ENCODE results near the gene CADM2.

CADM2 gene

DNA sequence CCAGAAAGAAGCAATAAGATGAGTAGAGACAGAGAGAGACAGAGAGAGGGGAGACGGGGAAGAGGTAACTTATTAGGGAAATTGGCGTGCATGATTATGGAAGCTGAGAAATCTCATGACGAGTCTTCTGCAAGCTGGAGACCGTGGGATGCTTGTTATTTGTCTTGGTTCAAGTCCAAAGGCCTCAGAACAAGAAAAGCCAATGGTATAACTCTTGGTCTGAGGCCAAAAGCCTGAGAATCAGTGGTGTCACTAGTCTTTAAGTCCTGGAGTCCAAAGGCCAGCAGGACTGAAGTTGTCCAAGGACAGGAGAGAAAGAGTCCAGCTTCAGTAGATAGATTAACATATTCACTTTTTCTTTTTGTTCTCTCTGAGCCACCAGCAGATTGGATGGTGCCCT lies 613.6 kb downstream of the CADM2 start (continued):
- TF ChIP-seq, protein P1, sequence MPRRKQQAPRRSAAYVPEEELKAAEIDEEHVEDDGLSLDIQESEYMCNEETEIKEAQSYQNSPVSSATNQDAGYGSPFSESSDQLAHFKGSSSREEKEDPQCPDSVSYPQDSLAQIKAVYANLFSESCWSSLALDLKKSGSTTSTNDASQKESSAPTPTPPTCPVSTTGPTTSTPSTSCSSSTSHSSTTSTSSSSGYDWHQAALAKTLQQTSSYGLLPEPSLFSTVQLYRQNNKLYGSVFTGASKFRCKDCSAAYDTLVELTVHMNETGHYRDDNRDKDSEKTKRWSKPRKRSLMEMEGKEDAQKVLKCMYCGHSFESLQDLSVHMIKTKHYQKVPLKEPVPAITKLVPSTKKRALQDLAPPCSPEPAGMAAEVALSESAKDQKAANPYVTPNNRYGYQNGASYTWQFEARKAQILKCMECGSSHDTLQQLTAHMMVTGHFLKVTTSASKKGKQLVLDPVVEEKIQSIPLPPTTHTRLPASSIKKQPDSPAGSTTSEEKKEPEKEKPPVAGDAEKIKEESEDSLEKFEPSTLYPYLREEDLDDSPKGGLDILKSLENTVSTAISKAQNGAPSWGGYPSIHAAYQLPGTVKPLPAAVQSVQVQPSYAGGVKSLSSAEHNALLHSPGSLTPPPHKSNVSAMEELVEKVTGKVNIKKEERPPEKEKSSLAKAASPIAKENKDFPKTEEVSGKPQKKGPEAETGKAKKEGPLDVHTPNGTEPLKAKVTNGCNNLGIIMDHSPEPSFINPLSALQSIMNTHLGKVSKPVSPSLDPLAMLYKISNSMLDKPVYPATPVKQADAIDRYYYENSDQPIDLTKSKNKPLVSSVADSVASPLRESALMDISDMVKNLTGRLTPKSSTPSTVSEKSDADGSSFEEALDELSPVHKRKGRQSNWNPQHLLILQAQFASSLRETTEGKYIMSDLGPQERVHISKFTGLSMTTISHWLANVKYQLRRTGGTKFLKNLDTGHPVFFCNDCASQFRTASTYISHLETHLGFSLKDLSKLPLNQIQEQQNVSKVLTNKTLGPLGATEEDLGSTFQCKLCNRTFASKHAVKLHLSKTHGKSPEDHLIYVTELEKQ (tag by site-specific recombination; IDR thresholded peaks at IDR 0.05; ENCODE audit: borderline replicate concordance), result no peak
- TF ChIP-seq, protein P2, sequence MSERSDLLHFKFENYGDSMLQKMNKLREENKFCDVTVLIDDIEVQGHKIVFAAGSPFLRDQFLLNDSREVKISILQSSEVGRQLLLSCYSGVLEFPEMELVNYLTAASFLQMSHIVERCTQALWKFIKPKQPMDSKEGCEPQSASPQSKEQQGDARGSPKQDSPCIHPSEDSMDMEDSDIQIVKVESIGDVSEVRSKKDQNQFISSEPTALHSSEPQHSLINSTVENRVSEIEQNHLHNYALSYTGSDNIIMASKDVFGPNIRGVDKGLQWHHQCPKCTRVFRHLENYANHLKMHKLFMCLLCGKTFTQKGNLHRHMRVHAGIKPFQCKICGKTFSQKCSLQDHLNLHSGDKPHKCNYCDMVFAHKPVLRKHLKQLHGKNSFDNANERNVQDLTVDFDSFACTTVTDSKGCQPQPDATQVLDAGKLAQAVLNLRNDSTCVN (tag by site-specific recombination; optimal IDR thresholded peaks at IDR 0.05), result no peak
- no peak for TF ChIP-seq KLF1 (tag by site-specific recombination; IDR thresholded peaks at IDR 0.05)
- TF ChIP-seq ZNF624 (tag by site-specific recombination; IDR thresholded peaks at IDR 0.05), result no peak

DNA sequence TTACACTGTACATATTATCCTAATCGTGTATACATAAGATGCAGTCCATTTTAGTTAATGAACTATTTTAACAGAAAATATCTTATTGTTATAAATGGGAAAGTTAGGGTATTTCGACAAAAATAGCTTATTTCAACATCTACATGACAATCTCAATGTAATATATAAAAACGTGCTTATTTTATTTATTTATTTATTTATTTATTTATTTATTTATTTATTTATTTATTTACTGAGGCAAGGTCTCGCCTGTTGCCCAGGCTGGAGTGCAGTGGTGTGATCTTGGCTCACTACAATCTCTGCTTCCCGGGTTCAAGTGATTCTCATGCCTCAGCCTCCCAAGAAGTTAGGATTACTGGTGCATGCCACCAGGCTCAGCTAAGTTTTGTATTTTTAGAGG lies 614.2 kb downstream of the CADM2 start:
- H3K4me1 ChIP-seq (ENCODE audit: control insufficient read depth, insufficient read depth, low read length), result no peaks in the 10 kb centered on the region
- no peaks in the 10 kb centered on the region for H3K36me3 ChIP-seq (ENCODE audit: control insufficient read depth in 2 of 2, insufficient read depth in 1 of 2, low read length in 2 of 2)
- POLR2A ChIA-PET, result no interaction called here
- H3K27ac ChIP-seq (ENCODE audit: extremely low read depth, low read depth, low read length), result no peak overlapping the region
- CTCF ChIA-PET, result interaction anchor here (0.6 kb wide), 3 partner anchors 337 to 792 kb away, joined by 3 to 4 read pairs (median 3); no protein-coding TSS in a partner anchor
- no peaks in the 10 kb centered on the region for H3K9me3 ChIP-seq (ENCODE audit: control insufficient read depth, insufficient read depth, low read depth, low read length)
- H3K4me3 ChIP-seq (ENCODE audit: low read depth, low read length), result no peak overlapping the region
- TF ChIP-seq ZNF426 (tag by site-specific recombination; IDR thresholded peaks at IDR 0.05), result peak; percentile 65
- TF ChIP-seq ZNF623 (tag by site-specific recombination; IDR thresholded peaks at IDR 0.05), result peak; percentile 57; the same call in 1 of the 2 replicates
- no peak for TF ChIP-seq ZNF560 (tag by site-specific recombination; IDR thresholded peaks at IDR 0.05; ENCODE audit: borderline replicate concordance)
- TF ChIP-seq ZNF555 (tag by site-specific recombination; conservative IDR thresholded peaks at IDR 0.05), result peak; percentile 79
- peak; percentile 67; the same call in 1 of the 2 replicates for TF ChIP-seq ZNF266 (tag by site-specific recombination; IDR thresholded peaks at IDR 0.05; ENCODE audit: low read depth)
- peak; percentile 63 for TF ChIP-seq ZBTB8A (tag by site-specific recombination; IDR thresholded peaks at IDR 0.05)
- peak; percentile 70; the same call in 1 of the 2 replicates for TF ChIP-seq ZNF394 (tag by site-specific recombination; IDR thresholded peaks at IDR 0.05; ENCODE audit: borderline replicate concordance)
- TF ChIP-seq ZNF654 (tag by site-specific recombination; IDR thresholded peaks at IDR 0.05; ENCODE audit: low read depth), result 0 out of 2 replicates have a peak, but pooled peaks have one; percentile 10
- TF ChIP-seq, protein P3, sequence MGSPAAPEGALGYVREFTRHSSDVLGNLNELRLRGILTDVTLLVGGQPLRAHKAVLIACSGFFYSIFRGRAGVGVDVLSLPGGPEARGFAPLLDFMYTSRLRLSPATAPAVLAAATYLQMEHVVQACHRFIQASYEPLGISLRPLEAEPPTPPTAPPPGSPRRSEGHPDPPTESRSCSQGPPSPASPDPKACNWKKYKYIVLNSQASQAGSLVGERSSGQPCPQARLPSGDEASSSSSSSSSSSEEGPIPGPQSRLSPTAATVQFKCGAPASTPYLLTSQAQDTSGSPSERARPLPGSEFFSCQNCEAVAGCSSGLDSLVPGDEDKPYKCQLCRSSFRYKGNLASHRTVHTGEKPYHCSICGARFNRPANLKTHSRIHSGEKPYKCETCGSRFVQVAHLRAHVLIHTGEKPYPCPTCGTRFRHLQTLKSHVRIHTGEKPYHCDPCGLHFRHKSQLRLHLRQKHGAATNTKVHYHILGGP (tag by site-specific recombination; IDR thresholded peaks at IDR 0.05), result no peak
- TF ChIP-seq, protein P4, sequence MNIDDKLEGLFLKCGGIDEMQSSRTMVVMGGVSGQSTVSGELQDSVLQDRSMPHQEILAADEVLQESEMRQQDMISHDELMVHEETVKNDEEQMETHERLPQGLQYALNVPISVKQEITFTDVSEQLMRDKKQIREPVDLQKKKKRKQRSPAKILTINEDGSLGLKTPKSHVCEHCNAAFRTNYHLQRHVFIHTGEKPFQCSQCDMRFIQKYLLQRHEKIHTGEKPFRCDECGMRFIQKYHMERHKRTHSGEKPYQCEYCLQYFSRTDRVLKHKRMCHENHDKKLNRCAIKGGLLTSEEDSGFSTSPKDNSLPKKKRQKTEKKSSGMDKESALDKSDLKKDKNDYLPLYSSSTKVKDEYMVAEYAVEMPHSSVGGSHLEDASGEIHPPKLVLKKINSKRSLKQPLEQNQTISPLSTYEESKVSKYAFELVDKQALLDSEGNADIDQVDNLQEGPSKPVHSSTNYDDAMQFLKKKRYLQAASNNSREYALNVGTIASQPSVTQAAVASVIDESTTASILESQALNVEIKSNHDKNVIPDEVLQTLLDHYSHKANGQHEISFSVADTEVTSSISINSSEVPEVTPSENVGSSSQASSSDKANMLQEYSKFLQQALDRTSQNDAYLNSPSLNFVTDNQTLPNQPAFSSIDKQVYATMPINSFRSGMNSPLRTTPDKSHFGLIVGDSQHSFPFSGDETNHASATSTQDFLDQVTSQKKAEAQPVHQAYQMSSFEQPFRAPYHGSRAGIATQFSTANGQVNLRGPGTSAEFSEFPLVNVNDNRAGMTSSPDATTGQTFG (tag by site-specific recombination; IDR thresholded peaks at IDR 0.05; ENCODE audit: borderline replicate concordance), result no peak
- 0 out of 2 replicates have a peak, but pooled peaks have one; percentile 17 for TF ChIP-seq ZNF202 (tag by site-specific recombination; IDR thresholded peaks at IDR 0.05; ENCODE audit: borderline replicate concordance)
- TF ChIP-seq, protein P5, sequence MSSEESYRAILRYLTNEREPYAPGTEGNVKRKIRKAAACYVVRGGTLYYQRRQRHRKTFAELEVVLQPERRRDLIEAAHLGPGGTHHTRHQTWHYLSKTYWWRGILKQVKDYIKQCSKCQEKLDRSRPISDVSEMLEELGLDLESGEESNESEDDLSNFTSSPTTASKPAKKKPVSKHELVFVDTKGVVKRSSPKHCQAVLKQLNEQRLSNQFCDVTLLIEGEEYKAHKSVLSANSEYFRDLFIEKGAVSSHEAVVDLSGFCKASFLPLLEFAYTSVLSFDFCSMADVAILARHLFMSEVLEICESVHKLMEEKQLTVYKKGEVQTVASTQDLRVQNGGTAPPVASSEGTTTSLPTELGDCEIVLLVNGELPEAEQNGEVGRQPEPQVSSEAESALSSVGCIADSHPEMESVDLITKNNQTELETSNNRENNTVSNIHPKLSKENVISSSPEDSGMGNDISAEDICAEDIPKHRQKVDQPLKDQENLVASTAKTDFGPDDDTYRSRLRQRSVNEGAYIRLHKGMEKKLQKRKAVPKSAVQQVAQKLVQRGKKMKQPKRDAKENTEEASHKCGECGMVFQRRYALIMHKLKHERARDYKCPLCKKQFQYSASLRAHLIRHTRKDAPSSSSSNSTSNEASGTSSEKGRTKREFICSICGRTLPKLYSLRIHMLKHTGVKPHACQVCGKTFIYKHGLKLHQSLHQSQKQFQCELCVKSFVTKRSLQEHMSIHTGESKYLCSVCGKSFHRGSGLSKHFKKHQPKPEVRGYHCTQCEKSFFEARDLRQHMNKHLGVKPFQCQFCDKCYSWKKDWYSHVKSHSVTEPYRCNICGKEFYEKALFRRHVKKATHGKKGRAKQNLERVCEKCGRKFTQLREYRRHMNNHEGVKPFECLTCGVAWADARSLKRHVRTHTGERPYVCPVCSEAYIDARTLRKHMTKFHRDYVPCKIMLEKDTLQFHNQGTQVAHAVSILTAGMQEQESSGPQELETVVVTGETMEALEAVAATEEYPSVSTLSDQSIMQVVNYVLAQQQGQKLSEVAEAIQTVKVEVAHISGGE (tag by site-specific recombination; conservative IDR thresholded peaks at IDR 0.05; ENCODE audit: low read depth), result peak; percentile 67
- TF ChIP-seq ZNF510 (tag by site-specific recombination; IDR thresholded peaks at IDR 0.05; ENCODE audit: insufficient replicate concordance), result peak; percentile 47
- peak; percentile 57; the same call in 1 of the 2 replicates for TF ChIP-seq ZNF140 (tag by site-specific recombination; IDR thresholded peaks at IDR 0.05)
- 0 out of 2 replicates have a peak, but pooled peaks have one; percentile 38 for TF ChIP-seq ZNF501 (tag by site-specific recombination; IDR thresholded peaks at IDR 0.05)
- TF ChIP-seq ZNF596 (tag by site-specific recombination; IDR thresholded peaks at IDR 0.05), result no peak
- TF ChIP-seq, protein P6, sequence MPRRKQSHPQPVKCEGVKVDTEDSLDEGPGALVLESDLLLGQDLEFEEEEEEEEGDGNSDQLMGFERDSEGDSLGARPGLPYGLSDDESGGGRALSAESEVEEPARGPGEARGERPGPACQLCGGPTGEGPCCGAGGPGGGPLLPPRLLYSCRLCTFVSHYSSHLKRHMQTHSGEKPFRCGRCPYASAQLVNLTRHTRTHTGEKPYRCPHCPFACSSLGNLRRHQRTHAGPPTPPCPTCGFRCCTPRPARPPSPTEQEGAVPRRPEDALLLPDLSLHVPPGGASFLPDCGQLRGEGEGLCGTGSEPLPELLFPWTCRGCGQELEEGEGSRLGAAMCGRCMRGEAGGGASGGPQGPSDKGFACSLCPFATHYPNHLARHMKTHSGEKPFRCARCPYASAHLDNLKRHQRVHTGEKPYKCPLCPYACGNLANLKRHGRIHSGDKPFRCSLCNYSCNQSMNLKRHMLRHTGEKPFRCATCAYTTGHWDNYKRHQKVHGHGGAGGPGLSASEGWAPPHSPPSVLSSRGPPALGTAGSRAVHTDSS (tag by site-specific recombination; IDR thresholded peaks at IDR 0.05), result no peak
